SK-N-MC (cell line): ENCODE data around the gene NMRK1.

Experiments used
- DNase-seq: peaks from one replicate; pipeline ENCODE4 v3.0.0-alpha.2; 2011; ENCODE audit warnings: low read depth, low spot score
- H3K27ac ChIP-seq: fragments of 200-600 bp; sonication (generic); 2 replicates; pipeline ENCODE4 v1.5.1; 2016; ENCODE audit warnings: mixed run types
- H3K36me3 ChIP-seq: fragments of 200-600 bp; sonication (generic); 2 replicates; pipeline ENCODE4 v1.6.1; 2017; ENCODE audit warnings: antibody characterized with exemption, low read length, mixed read lengths; ENCODE audit not compliant: insufficient read depth
- H3K4me3 ChIP-seq: fragments of 200-600 bp; sonication (generic); 2 replicates; pipeline ENCODE4 v1.5.1; 2016
- H3K9ac ChIP-seq: fragments of 200-600 bp; sonication (generic); 2 replicates; pipeline ENCODE4 v1.8.0; 2017; ENCODE audit warnings: mixed run types, mixed read lengths; ENCODE audit not compliant: insufficient read length
- H3K9me3 ChIP-seq: fragments of 200-600 bp; sonication (generic); 2 replicates; pipeline ENCODE4 v1.6.1; 2017; ENCODE audit warnings: low read depth, mild to moderate bottlenecking, antibody characterized with exemption, low read length, moderate library complexity, mixed read lengths
- EZH2 ChIP-seq: fragments of 200-600 bp; sonication (generic); IDR thresholded peaks from one replicate; pipeline ENCODE4 v1.6.1; 2017; ENCODE audit warnings: antibody characterized with exemption
- FOXP2 ChIP-seq: optimal IDR thresholded peaks from 2 replicates; pipeline ENCODE3; 2011; ENCODE audit warnings: mild to moderate bottlenecking, moderate library complexity; ENCODE audit not compliant: insufficient read depth; ENCODE audit errors: extremely low read length, control extremely low read depth
- POLR2AphosphoS5 ChIP-seq: IDR thresholded peaks from 2 replicates; pipeline ENCODE4 v1.6.1; 2012; ENCODE audit warnings: mild to moderate bottlenecking, low read depth, low read length, borderline replicate concordance

The NMRK1 gene

DNA sequence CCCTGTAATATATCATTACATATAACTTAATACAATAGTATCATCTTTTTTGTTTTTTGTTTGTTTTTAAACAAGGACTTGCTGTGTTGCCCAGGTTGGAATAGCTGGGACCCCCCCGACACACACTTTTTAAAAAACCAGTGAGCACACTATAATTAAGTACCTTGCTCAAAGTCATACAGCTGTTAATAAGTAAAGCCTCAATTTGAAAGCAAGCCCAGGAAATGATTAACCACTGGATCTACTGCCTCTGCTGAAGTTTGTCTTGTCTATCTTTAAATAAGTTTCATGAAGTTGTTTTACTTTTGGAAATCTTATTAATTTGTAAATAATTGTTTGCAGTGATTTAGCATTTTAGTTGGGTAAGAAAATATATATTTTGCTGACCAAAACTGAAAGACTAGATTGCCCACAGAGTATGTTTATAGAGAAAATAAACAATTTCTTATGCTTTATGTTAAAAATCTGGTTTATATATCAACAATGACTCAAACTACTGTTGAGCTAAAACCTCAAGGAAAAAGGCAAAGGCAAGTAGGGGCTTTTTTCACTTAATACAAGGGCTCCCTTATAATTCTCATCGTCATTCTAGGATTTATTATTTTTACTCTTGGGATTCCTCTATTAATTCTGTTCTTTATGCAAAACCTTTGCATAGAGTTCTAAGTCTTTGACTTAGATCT is 54.0 kb downstream of the NMRK1 start:
- no peak overlapping the region for H3K9ac ChIP-seq
- no peak for DNase-seq
- no peak overlapping the region for H3K4me3 ChIP-seq
- no peak overlapping the region for H3K27ac ChIP-seq
- no peaks in the 10 kb centered on the region for H3K36me3 ChIP-seq
- no peaks in the 10 kb centered on the region for H3K9me3 ChIP-seq
- TF ChIP-seq FOXP2: no peak
- no peak for TF ChIP-seq EZH2
- TF ChIP-seq POLR2AphosphoS5: no peak

DNA sequence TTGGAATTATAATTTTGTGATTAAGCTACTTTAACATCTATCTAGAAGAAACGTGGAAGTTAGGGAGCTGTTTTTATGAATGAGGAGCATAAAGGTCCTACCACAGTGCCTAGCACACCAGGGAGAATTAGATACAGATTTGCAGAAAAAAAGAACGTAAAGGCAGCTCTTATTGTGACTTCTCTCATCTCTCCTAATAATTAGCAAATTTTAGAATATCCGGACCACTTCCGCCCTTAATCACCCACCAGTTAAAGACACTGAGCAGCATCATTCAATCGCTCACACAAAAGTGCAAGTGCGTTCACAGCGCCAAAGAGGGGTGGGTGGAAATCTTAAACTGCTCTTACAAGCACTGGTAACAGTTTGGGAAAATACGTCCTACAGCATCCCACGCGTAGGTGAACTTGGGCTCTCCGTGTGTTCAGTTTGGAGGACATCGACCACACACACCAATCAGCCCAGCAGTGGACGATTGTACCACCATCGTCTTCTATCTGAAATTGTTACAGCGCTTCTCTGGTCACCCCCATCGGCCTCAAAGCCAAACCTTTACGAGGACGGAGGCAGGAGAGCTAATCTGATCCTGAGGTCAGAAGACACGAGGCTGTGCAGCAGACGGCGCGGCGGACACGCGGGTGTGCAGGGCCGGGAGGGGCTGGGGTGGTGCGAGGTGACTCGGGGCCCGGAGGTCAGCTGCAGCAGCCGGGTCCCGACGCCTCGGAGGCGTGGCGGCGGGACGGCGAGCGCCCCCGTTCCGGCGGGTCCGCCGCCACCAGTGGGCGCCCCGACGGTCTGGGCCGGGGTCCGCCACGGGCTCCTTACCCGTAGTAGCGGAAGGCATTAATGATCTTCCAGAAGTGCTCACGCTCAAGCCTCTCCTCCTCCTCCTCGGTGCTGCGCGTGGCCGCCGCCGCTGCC is 60.5 kb downstream of the NMRK1 start:
- no peaks in the 10 kb centered on the region for H3K36me3 ChIP-seq
- H3K9ac ChIP-seq: peak overlapping the region; percentile 78
- H3K27ac ChIP-seq: no peak overlapping the region
- no peaks in the 10 kb centered on the region for H3K9me3 ChIP-seq
- no peak for TF ChIP-seq EZH2
- TF ChIP-seq POLR2AphosphoS5: no peak
- TF ChIP-seq FOXP2: no peak
- H3K4me3 ChIP-seq: peak overlapping the region; percentile 95
- peak; percentile 14 for DNase-seq

GRCh38 chr9:75023846-75024245 is 64.1 kb downstream of the NMRK1 start:
- Histone ChIP-seq H3K27ac (no peak overlapping the region), H3K4me3 (no peak overlapping the region), H3K9ac (no peak overlapping the region), H3K36me3 (no peaks in the 10 kb centered on the region), H3K9me3 (no peaks in the 10 kb centered on the region)
- no peak for DNase-seq
- no peak for TF ChIP-seq FOXP2
- no peak for TF ChIP-seq EZH2
- TF ChIP-seq POLR2AphosphoS5: no peak

DNA sequence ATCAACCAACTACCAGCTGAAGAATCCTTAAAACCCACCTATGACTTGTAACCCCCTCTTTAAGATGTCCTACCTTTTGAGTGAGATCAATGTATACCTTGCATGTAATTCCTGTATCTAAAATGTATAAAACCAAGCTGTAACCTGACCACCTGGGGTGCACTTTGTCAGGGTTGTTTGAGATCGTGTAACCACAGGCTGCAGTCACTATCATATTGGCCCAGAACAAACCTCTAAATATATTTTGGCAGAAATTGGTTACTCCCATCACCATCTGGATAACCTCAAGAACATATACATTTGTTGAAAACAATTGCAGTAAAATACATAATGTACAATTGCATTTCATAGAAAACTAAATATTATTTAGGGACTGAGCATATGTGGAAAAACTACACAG is 68.3 kb downstream of the NMRK1 start:
- no peaks in the 10 kb centered on the region; the same call in 1 of the 2 replicates for H3K36me3 ChIP-seq
- no peak overlapping the region for H3K4me3 ChIP-seq
- TF ChIP-seq FOXP2: no peak
- no peak for TF ChIP-seq POLR2AphosphoS5
- no peak for TF ChIP-seq EZH2
- no peak overlapping the region for H3K27ac ChIP-seq
- no peak overlapping the region for H3K9ac ChIP-seq
- DNase-seq: no peak
- H3K9me3 ChIP-seq: no peaks in the 10 kb centered on the region

DNA sequence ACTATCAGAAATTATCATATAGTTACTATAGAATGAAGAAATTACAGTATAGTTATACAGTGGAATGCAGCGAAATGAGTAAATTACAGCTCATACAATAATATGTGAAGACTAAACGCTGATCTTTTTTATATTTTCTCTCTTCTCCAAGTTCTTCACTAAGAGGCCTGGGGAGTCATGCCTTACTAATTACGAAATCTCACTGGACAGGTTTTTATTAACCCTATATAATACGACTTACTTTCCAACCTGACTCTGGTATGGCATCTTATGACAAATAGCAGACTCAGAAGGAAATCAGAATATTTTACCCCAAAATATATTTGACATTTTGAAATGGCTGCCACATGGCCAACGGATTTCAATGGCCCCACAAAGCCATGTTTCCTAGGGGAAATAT is 68.9 kb downstream of the NMRK1 start:
- no peak overlapping the region for H3K9ac ChIP-seq

DNA sequence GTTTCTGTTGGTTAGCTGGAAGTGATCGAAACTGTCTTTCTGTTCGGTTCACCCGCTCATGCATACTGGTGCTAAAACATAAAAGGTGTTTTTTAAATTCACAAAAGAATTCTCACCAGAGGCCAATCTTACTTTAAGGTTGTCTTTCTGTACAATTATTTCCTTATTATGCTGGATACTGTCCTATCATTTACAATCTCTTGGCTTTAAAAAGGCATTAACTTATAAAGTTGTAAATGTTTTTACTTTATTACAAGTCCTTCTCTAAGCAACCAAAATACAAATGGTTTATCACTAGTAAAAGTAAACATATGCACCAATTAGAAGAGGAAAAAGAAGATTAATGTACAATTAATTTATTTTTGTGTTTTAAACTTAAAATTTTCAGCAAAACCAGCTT is 70.6 kb downstream of the NMRK1 start:
- Histone ChIP-seq H3K36me3 (no peaks in the 10 kb centered on the region; the same call in none of the 2 replicates), H3K4me3 (no peak overlapping the region)

More for the DNA sequence above, 68.9 kb downstream of the NMRK1 start:
- Histone ChIP-seq H3K9me3 (no peaks in the 10 kb centered on the region), H3K4me3 (no peak overlapping the region), H3K27ac (no peak overlapping the region), H3K36me3 (no peaks in the 10 kb centered on the region; the same call in 1 of the 2 replicates)
- TF ChIP-seq POLR2AphosphoS5 (no peak), FOXP2 (no peak), EZH2 (no peak)
- no peak for DNase-seq

GRCh38 chr9:75013735-75014134 is 74.2 kb downstream of the NMRK1 start:
- Histone ChIP-seq H3K36me3 (peaks cover 6% of the 10 kb centered on the region), H3K9me3 (no peaks in the 10 kb centered on the region), H3K4me3 (no peak overlapping the region), H3K9ac (no peak overlapping the region), H3K27ac (no peak overlapping the region)
- TF ChIP-seq EZH2: no peak
- no peak for TF ChIP-seq FOXP2
- no peak for TF ChIP-seq POLR2AphosphoS5
- DNase-seq: no peak

More for the DNA sequence above, 70.6 kb downstream of the NMRK1 start:
- TF ChIP-seq FOXP2 (no peak), EZH2 (no peak), POLR2AphosphoS5 (no peak)
- no peak for DNase-seq
- H3K27ac ChIP-seq: no peak overlapping the region
- no peaks in the 10 kb centered on the region for H3K9me3 ChIP-seq
- H3K9ac ChIP-seq: no peak overlapping the region
